ENCODE measurements around the gene SNRPD2. TPM values are rescaled to one million over a fixed set of nuclear protein-coding genes. Genes with fewer than 3 reads are reported as not detected.

The SNRPD2 gene
- polyA plus RNA-seq, 4 donors: 282 to 375 (median 322) TPM

Other genes starting within 250 kb of the SNRPD2 start
- 10 to 100 TPM in 3 of 4 donors, 1 to 10 TPM in 1; 2.6 to 85.3 (median 35.4) TPM for gene FOSB, start 224.0 kb downstream of the SNRPD2 start, polyA plus RNA-seq (ENCODE audit: insufficient read length in 4 of 4)
- gene RTN2, start 194.9 kb downstream of the SNRPD2 start, polyA plus RNA-seq (ENCODE audit: insufficient read length in 4 of 4): 1 to 10 TPM; 7.4 to 9.1 (median 7.7) TPM
- under 1 TPM in 3 of 4 donors, not detected in 1; 0.25 to 0.57 (median 0.25) TPM for gene PPM1N, start 193.5 kb downstream of the SNRPD2 start, polyA plus RNA-seq (ENCODE audit: insufficient read length in 4 of 4)
- gene VASP, start 184.5 kb downstream of the SNRPD2 start, polyA plus RNA-seq (ENCODE audit: insufficient read length in 4 of 4): 10 to 100 TPM; 52.2 to 55.3 (median 53.5) TPM
- 10 to 100 TPM; 10.8 to 11.8 (median 11.3) TPM for gene OPA3, start 107.2 kb downstream of the SNRPD2 start, polyA plus RNA-seq (ENCODE audit: insufficient read length in 4 of 4)
- gene GPR4, start 89.7 kb downstream of the SNRPD2 start, polyA plus RNA-seq (ENCODE audit: insufficient read length in 4 of 4): 1 to 10 TPM; 4.7 to 7.6 (median 5.7) TPM
- 10 to 100 TPM; 16.1 to 24.6 (median 21.6) TPM for gene EML2, start 52.6 kb downstream of the SNRPD2 start, polyA plus RNA-seq (ENCODE audit: insufficient read length in 4 of 4)
- gene GIPR, start 23.7 kb downstream of the SNRPD2 start, polyA plus RNA-seq (ENCODE audit: insufficient read length in 4 of 4): under 1 TPM; 0.33 to 0.80 (median 0.58) TPM
- gene QPCTL, start 713 bp upstream of the SNRPD2 start, polyA plus RNA-seq (ENCODE audit: insufficient read length in 4 of 4): 10 to 100 TPM in 1 of 4 donors, 1 to 10 TPM in 3; 6.2 to 12.7 (median 8.4) TPM
- 10 to 100 TPM; 13.3 to 19.0 (median 14.7) TPM for gene FBXO46, start 38.9 kb upstream of the SNRPD2 start, polyA plus RNA-seq (ENCODE audit: insufficient read length in 4 of 4)
- under 1 TPM in 1 of 4 donors, not detected in 3; 0.03 TPM for gene MEIOSIN, start 41.5 kb upstream of the SNRPD2 start, polyA plus RNA-seq (ENCODE audit: insufficient read length in 4 of 4)
- gene SIX5, start 77.3 kb upstream of the SNRPD2 start, polyA plus RNA-seq (ENCODE audit: insufficient read length in 4 of 4): 10 to 100 TPM; 15.7 to 31.7 (median 21.6) TPM
- 10 to 100 TPM; 41.9 to 53.6 (median 47.1) TPM for gene DMPK, start 90.5 kb upstream of the SNRPD2 start, polyA plus RNA-seq (ENCODE audit: insufficient read length in 4 of 4)
- gene DMWD, start 100.9 kb upstream of the SNRPD2 start, polyA plus RNA-seq (ENCODE audit: insufficient read length in 4 of 4): 10 to 100 TPM; 28.0 to 40.3 (median 29.1) TPM
- gene RSPH6A, start 123.4 kb upstream of the SNRPD2 start, polyA plus RNA-seq (ENCODE audit: insufficient read length in 4 of 4): under 1 TPM in 1 of 4 donors, not detected in 3; 0.05 TPM
- gene SYMPK, start 171.2 kb upstream of the SNRPD2 start, polyA plus RNA-seq (ENCODE audit: insufficient read length in 4 of 4): 10 to 100 TPM; 49.2 to 67.7 (median 58.9) TPM
- under 1 TPM; 0.14 to 0.79 (median 0.43) TPM for gene FOXA3, start 172.4 kb upstream of the SNRPD2 start, polyA plus RNA-seq (ENCODE audit: insufficient read length in 4 of 4)
- 10 to 100 TPM; 18.1 to 31.1 (median 20.1) TPM for gene IRF2BP1, start 194.2 kb upstream of the SNRPD2 start, polyA plus RNA-seq (ENCODE audit: insufficient read length in 4 of 4)
- gene MYPOP, start 210.7 kb upstream of the SNRPD2 start, polyA plus RNA-seq (ENCODE audit: insufficient read length in 4 of 4): 1 to 10 TPM; 4.6 to 6.3 (median 5.2) TPM
- under 1 TPM in 1 of 4 donors, not detected in 3; 0.08 TPM for gene NANOS2, start 222.8 kb upstream of the SNRPD2 start, polyA plus RNA-seq (ENCODE audit: insufficient read length in 4 of 4)